CD4-positive, alpha-beta T cell treated with Interferon gamma for 1 hour (primary cell): ENCODE measurements around the gene RIN2.

Experiments
- DNase-seq: peaks from one replicate; pipeline ENCODE4 v3.0.0-alpha.2; 2020

RIN2 gene

GRCh38 chr20:19768325-19768842 lies 10.3 kb downstream of the RIN2 start:
- DNase-seq: no peak

- DNase-seq: no peak
Observed at GRCh38 chr20:19769507-19769906, 11.4 kb downstream of the RIN2 start.

GRCh38 chr20:19770375-19770774 lies 12.3 kb downstream of the RIN2 start:
- DNase-seq: no peak

GRCh38 chr20:19771031-19771430 lies 13.0 kb downstream of the RIN2 start:
- no peak for DNase-seq

- DNase-seq: no peak
Observed at GRCh38 chr20:19773471-19773870, 15.4 kb downstream of the RIN2 start.

GRCh38 chr20:19774135-19774933 lies 16.3 kb downstream of the RIN2 start:
- DNase-seq: no peak

GRCh38 chr20:19775353-19776253 lies 17.5 kb downstream of the RIN2 start:
- DNase-seq: no peak

GRCh38 chr20:19777315-19777714 lies 19.3 kb downstream of the RIN2 start:
- DNase-seq: no peak

GRCh38 chr20:19777981-19778380 lies 19.9 kb downstream of the RIN2 start:
- DNase-seq: no peak

- DNase-seq: no peak
Observed at GRCh38 chr20:19778404-19778803, 20.3 kb downstream of the RIN2 start.

- no peak for DNase-seq
Observed at GRCh38 chr20:19779634-19780033, 21.6 kb downstream of the RIN2 start.

- no peak for DNase-seq
Observed at GRCh38 chr20:19780261-19780660, 22.2 kb downstream of the RIN2 start.

GRCh38 chr20:19781235-19781634 lies 23.2 kb downstream of the RIN2 start:
- no peak for DNase-seq

GRCh38 chr20:19782669-19783068 lies 24.6 kb downstream of the RIN2 start:
- DNase-seq: no peak

GRCh38 chr20:19783966-19784401 lies 25.9 kb downstream of the RIN2 start:
- no peak for DNase-seq

- DNase-seq: no peak
Observed at GRCh38 chr20:19784511-19785172, 26.6 kb downstream of the RIN2 start.

- DNase-seq: no peak
Observed at GRCh38 chr20:19785173-19785982, 27.3 kb downstream of the RIN2 start.

GRCh38 chr20:19785983-19786285 lies 27.9 kb downstream of the RIN2 start:
- DNase-seq: no peak

- no peak for DNase-seq
Observed at GRCh38 chr20:19786311-19786710, 28.3 kb downstream of the RIN2 start.

GRCh38 chr20:19787366-19787765 lies 29.3 kb downstream of the RIN2 start:
- DNase-seq: no peak

GRCh38 chr20:19789009-19789408 lies 31.0 kb downstream of the RIN2 start:
- no peak for DNase-seq

- no peak for DNase-seq
Observed at GRCh38 chr20:19789446-19789845, 31.4 kb downstream of the RIN2 start.

- DNase-seq: no peak
Observed at GRCh38 chr20:19791887-19792286, 33.8 kb downstream of the RIN2 start.
